ENCODE measurements around the gene UBE3A.

UBE3A gene

DNA sequence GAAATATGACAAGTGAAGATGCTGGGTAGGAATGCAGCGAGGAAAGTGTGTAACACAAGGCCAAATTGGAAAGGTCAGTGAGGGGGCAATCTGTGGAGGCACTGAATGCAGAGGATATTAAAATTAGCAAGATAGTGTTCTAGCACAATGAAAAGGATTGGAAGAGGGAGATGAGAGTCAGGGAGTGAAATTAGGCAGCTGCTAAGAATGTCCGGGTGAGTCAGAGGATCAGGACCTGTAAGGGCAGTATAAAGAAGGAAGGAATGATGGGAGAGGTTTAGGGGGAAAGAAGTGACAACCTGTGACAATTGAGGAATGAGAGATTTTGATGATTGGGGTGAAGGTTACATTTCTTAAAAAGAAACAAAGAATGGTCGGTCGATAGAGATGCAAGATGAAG lies 103.5 kb downstream of the UBE3A start:
- DNase-seq (ENCODE audit: extremely low spot score): no peak
- POLR2A ChIA-PET: no interaction called here
- CTCF ChIA-PET: no interaction called here
- TF ChIP-seq FOXK2 (IDR thresholded peaks at IDR 0.05): no peak
- TF ChIP-seq ARNT (IDR thresholded peaks at IDR 0.05): no peak
- TF ChIP-seq FOXA1 (IDR thresholded peaks at IDR 0.05): no peak
- TF ChIP-seq L3MBTL2 (conservative IDR thresholded peaks at IDR 0.05): no peak
- TF ChIP-seq, protein P1, sequence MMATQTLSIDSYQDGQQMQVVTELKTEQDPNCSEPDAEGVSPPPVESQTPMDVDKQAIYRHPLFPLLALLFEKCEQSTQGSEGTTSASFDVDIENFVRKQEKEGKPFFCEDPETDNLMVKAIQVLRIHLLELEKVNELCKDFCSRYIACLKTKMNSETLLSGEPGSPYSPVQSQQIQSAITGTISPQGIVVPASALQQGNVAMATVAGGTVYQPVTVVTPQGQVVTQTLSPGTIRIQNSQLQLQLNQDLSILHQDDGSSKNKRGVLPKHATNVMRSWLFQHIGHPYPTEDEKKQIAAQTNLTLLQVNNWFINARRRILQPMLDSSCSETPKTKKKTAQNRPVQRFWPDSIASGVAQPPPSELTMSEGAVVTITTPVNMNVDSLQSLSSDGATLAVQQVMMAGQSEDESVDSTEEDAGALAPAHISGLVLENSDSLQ (IDR thresholded peaks at IDR 0.05): no peak
- no peak for TF ChIP-seq HDGF (IDR thresholded peaks at IDR 0.05; ENCODE audit: borderline replicate concordance)
- TF ChIP-seq CTBP1 (IDR thresholded peaks at IDR 0.05; ENCODE audit: borderline replicate concordance): no peak
- TF ChIP-seq BHLHE40 (IDR thresholded peaks at IDR 0.05; ENCODE audit: borderline replicate concordance): no peak
- no peak for TF ChIP-seq NFRKB (IDR thresholded peaks at IDR 0.05)
- TF ChIP-seq SP1 (IDR thresholded peaks at IDR 0.05): no peak

DNA sequence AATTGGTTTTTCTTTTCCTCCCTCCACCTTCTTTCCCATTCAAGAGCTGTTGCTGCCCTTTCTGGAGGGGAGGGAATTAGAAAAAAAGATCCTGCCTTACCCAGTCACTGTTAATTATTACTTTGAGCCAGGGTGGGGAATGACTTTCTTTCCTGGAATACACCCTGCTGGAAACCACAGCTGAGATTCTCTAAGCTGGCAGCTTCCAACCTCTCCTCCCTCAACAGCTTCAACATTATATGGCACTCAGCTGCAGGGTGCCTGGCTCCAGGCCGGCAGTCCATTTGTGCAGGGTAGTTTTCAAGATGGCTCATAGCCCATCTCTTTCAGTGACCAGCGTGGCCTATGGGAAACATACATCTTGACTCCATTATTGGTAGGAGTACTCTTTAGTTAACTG lies 105.8 kb downstream of the UBE3A start:
- TF ChIP-seq FOXM1 (IDR thresholded peaks at IDR 0.05; ENCODE audit: borderline replicate concordance) (no peak), ZNF384 (IDR thresholded peaks at IDR 0.05) (no peak), L3MBTL2 (conservative IDR thresholded peaks at IDR 0.05) (no peak), ARNT (IDR thresholded peaks at IDR 0.05) (no peak), LEF1 (IDR thresholded peaks at IDR 0.05; ENCODE audit: borderline replicate concordance) (no peak), BHLHE40 (IDR thresholded peaks at IDR 0.05; ENCODE audit: borderline replicate concordance) (no peak), CTBP1 (IDR thresholded peaks at IDR 0.05; ENCODE audit: borderline replicate concordance) (no peak), SUZ12 (IDR thresholded peaks at IDR 0.05) (no peak)
- no peak for DNase-seq (ENCODE audit: extremely low spot score)
- POLR2A ChIA-PET: no interaction called here
- CTCF ChIA-PET: no interaction called here

DNA sequence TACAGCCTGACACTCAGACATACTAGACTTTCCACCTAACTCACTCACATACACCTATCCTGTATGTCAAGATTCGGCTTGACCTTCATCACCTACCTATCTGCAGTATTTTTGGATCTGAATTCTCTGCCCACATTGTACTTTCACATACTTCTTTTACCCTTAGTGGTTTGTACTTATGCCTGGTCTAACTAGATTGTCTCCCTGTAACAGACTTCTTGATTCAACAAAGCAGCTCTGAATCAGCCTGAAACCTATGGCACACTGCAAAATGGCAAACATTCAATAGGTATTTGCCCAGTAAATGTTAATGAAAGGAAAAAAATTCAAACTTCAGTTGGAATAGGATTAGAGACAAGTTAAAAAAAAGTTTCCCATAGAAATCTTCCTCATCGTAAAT lies 106.5 kb downstream of the UBE3A start:
- ChIA-PET POLR2A (no interaction called here), CTCF (no interaction called here)
- DNase-seq (ENCODE audit: extremely low spot score): no peak
- TF ChIP-seq ARNT (IDR thresholded peaks at IDR 0.05) (no peak), FOXA1 (IDR thresholded peaks at IDR 0.05) (no peak), ELF4 (IDR thresholded peaks at IDR 0.05) (no peak), BHLHE40 (IDR thresholded peaks at IDR 0.05; ENCODE audit: borderline replicate concordance) (no peak), L3MBTL2 (conservative IDR thresholded peaks at IDR 0.05) (no peak), SUZ12 (IDR thresholded peaks at IDR 0.05) (no peak), HDGF (IDR thresholded peaks at IDR 0.05; ENCODE audit: borderline replicate concordance) (no peak), TARDBP (IDR thresholded peaks at IDR 0.05) (no peak), SP1 (IDR thresholded peaks at IDR 0.05) (no peak), LEF1 (IDR thresholded peaks at IDR 0.05; ENCODE audit: borderline replicate concordance) (no peak), FOXK2 (IDR thresholded peaks at IDR 0.05) (no peak), CTBP1 (IDR thresholded peaks at IDR 0.05; ENCODE audit: borderline replicate concordance) (no peak), ZNF384 (IDR thresholded peaks at IDR 0.05) (no peak)
- TF ChIP-seq, protein P1 (IDR thresholded peaks at IDR 0.05): no peak

DNA sequence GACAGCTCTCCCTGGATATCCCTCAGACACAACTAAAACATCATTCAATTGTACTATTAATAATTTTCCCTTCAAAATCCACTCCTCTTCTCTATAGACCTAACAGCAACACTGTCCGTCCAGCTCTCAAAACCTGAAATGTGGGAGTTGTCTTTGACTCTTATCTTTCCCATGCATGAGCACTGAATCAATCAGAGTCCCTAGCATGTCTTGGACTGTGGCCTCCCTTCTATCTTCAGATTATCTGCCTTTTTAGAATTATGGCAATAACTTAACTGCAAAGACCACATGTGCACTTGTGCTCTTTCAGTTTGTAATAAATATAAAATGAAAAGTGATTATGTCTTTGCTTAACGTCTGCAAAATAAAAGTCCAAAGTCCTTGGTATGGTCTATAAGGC lies 107.0 kb downstream of the UBE3A start:
- ChIA-PET POLR2A (no interaction called here), CTCF (no interaction called here)
- no peak for DNase-seq (ENCODE audit: extremely low spot score)
- TF ChIP-seq ARNT (IDR thresholded peaks at IDR 0.05) (no peak), SP1 (IDR thresholded peaks at IDR 0.05) (no peak), NFRKB (IDR thresholded peaks at IDR 0.05) (no peak), L3MBTL2 (conservative IDR thresholded peaks at IDR 0.05) (no peak)

DNA sequence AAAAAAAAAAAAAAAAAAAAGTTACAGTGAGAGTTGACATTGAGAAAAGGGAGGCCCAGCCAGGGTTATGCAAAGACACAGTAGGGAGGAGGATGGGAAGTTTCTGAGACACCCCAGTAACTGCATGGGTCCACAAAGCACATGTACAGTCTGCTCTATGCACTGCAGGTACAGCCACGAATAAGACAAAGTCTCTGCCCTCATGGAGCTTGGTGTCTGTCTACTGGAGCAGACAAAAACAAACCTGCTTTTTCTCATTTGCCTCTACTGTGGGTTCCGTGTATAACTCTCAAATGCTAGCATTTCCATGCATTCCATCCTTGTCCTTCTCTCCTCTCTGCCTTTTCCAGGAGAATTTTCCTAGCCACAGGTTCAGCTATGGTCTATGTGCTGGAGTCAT lies 107.4 kb downstream of the UBE3A start:
- ChIA-PET POLR2A (no interaction called here), CTCF (no interaction called here)
- no peak for DNase-seq (ENCODE audit: extremely low spot score)
- TF ChIP-seq ELF4 (IDR thresholded peaks at IDR 0.05) (no peak), FOXA1 (IDR thresholded peaks at IDR 0.05) (no peak), CTBP1 (IDR thresholded peaks at IDR 0.05; ENCODE audit: borderline replicate concordance) (no peak), NFRKB (IDR thresholded peaks at IDR 0.05) (no peak), FOXK2 (IDR thresholded peaks at IDR 0.05) (no peak), ZNF384 (IDR thresholded peaks at IDR 0.05) (no peak), LEF1 (IDR thresholded peaks at IDR 0.05; ENCODE audit: borderline replicate concordance) (no peak), BHLHE40 (IDR thresholded peaks at IDR 0.05; ENCODE audit: borderline replicate concordance) (no peak)
- TF ChIP-seq, protein P1 (IDR thresholded peaks at IDR 0.05): no peak

DNA sequence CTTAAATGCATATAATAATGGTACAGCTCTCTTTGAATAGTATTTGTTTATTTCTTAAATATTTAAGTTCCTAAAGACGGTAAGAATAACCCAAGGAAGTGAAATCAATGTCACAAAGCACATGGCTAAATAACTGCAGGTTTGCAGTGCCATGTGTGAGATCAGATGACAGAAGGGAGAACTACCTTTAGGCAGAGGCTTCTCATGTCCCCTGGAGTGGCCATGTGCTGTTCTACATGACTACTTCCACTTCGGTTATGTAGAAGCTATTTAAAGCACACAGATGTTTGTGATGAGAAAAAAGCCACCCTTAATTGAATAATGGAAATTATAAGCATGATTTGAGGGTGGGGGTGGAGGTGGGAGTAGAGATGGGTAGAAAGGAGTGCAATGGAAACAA lies 109.1 kb downstream of the UBE3A start:
- no peak for TF ChIP-seq SUZ12 (IDR thresholded peaks at IDR 0.05)
- TF ChIP-seq HDGF (IDR thresholded peaks at IDR 0.05; ENCODE audit: borderline replicate concordance): no peak
- POLR2A ChIA-PET: no interaction called here
- DNase-seq (ENCODE audit: extremely low spot score): no peak
- CTCF ChIA-PET: no interaction called here

DNA sequence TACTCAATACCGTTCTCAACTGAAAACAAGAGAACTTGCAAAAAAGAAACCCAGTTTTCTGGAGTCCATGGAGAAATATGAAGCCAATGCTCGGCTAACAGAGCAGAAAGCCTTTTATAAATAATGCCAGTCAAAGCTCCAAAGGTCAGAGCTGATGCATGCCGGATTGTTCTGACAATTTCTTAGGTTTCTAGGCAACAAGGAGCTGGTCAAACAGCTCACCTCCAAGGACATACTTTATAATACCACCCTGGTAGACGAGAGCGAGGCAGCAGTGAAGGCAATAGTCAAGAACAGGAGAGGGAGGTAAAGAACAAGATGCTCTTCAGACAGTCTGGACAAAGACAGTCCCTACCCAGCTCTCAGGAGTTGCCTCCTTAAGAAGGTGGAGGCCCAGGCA lies 111.1 kb downstream of the UBE3A start:
- POLR2A ChIA-PET: no interaction called here
- no peak for TF ChIP-seq LEF1 (IDR thresholded peaks at IDR 0.05; ENCODE audit: borderline replicate concordance)
- no peak for TF ChIP-seq SUZ12 (IDR thresholded peaks at IDR 0.05)
- TF ChIP-seq FOXK2 (IDR thresholded peaks at IDR 0.05): no peak
- no peak for TF ChIP-seq L3MBTL2 (conservative IDR thresholded peaks at IDR 0.05)
- no peak for TF ChIP-seq SP1 (IDR thresholded peaks at IDR 0.05)
- TF ChIP-seq ELF4 (IDR thresholded peaks at IDR 0.05): no peak
- TF ChIP-seq ARNT (IDR thresholded peaks at IDR 0.05): no peak
- no peak for TF ChIP-seq NFRKB (IDR thresholded peaks at IDR 0.05)
- CTCF ChIA-PET: no interaction called here
- no peak for DNase-seq (ENCODE audit: extremely low spot score)

Data from HEK293T (cell line).